GM18873 (cell line): Measurements from ENCODE around the gene CNTFR.

ENCODE experiments used
- ATAC-seq: cut with Tn5 transposase; IDR thresholded peaks from one replicate; pipeline ENCODE4 v1.9.1; 2021; ENCODE audit warnings: mild to moderate bottlenecking, moderate library complexity, moderate number of reproducible peaks; ENCODE audit not compliant: unreplicated experiment, low FRiP score

Gene CNTFR

GRCh38 chr9:34557426-34558321, 31.9 kb downstream of the CNTFR start:
- no peak for ATAC-seq

- no peak for ATAC-seq
Observed at GRCh38 chr9:34556949-34557348, 32.6 kb downstream of the CNTFR start.

GRCh38 chr9:34555936-34556525, 33.5 kb downstream of the CNTFR start:
- ATAC-seq: no peak

GRCh38 chr9:34555500-34555899, 34.0 kb downstream of the CNTFR start:
- no peak for ATAC-seq

GRCh38 chr9:34555002-34555348, 34.5 kb downstream of the CNTFR start:
- no peak for ATAC-seq

GRCh38 chr9:34554211-34555001, 35.1 kb downstream of the CNTFR start:
- no peak for ATAC-seq

- ATAC-seq: no peak
Observed at GRCh38 chr9:34553511-34554021, 36.0 kb downstream of the CNTFR start.

- ATAC-seq: no peak
Observed at GRCh38 chr9:34552986-34553385, 36.5 kb downstream of the CNTFR start.

- ATAC-seq: no peak
Observed at GRCh38 chr9:34552606-34552981, 36.9 kb downstream of the CNTFR start.

GRCh38 chr9:34551751-34552605, 37.5 kb downstream of the CNTFR start:
- ATAC-seq: no peak

- ATAC-seq: no peak
Observed at GRCh38 chr9:34550681-34551270, 38.7 kb downstream of the CNTFR start.

- no peak for ATAC-seq
Observed at GRCh38 chr9:34550016-34550680, 39.4 kb downstream of the CNTFR start.

- no peak for ATAC-seq
Observed at GRCh38 chr9:34549407-34549732, 40.2 kb downstream of the CNTFR start.

- ATAC-seq: no peak
Observed at GRCh38 chr9:34547960-34548611, 41.4 kb downstream of the CNTFR start.

GRCh38 chr9:34546834-34547827, 42.4 kb downstream of the CNTFR start:
- no peak for ATAC-seq

GRCh38 chr9:34546102-34546833, 43.3 kb downstream of the CNTFR start:
- ATAC-seq: no peak

- ATAC-seq: no peak
Observed at GRCh38 chr9:34545497-34545896, 44.0 kb downstream of the CNTFR start.
